GM19025 (cell line): Measurements from ENCODE around the gene ZDHHC8.

ENCODE experiments used
- ATAC-seq: cut with Tn5 transposase; IDR thresholded peaks from one replicate; pipeline ENCODE4 v1.9.1; 2021; ENCODE audit warnings: mild to moderate bottlenecking, low read depth, moderate library complexity; ENCODE audit not compliant: unreplicated experiment

The ZDHHC8 gene, protein sequence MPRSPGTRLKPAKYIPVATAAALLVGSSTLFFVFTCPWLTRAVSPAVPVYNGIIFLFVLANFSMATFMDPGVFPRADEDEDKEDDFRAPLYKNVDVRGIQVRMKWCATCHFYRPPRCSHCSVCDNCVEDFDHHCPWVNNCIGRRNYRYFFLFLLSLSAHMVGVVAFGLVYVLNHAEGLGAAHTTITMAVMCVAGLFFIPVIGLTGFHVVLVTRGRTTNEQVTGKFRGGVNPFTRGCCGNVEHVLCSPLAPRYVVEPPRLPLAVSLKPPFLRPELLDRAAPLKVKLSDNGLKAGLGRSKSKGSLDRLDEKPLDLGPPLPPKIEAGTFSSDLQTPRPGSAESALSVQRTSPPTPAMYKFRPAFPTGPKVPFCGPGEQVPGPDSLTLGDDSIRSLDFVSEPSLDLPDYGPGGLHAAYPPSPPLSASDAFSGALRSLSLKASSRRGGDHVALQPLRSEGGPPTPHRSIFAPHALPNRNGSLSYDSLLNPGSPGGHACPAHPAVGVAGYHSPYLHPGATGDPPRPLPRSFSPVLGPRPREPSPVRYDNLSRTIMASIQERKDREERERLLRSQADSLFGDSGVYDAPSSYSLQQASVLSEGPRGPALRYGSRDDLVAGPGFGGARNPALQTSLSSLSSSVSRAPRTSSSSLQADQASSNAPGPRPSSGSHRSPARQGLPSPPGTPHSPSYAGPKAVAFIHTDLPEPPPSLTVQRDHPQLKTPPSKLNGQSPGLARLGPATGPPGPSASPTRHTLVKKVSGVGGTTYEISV

DNA sequence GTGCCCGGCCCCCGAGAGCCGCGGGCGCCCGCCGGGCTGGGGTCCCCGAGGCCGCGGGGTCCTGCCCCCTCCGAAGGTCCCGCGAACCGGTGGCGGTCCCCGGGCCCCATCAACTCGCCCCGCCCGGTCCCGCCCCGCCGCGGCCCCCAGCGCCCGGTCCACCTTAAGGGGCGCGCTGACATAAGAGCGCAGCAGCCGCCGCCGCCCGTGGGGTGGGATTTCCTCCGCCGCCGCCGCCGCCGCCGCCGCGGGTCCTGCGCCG lies at the start of gene ZDHHC8:
Gene ZDHHC8 (plus strand): TSS at position 208 of the 262 bp plus-strand sequence. CDS start 144 bp downstream, outside the sequence.
- ATAC-seq, result peak; percentile 57

GRCh38 chr22:20083157-20083890 lies 48.3 kb upstream of the ZDHHC8 start:
- ATAC-seq, result no peak

DNA sequence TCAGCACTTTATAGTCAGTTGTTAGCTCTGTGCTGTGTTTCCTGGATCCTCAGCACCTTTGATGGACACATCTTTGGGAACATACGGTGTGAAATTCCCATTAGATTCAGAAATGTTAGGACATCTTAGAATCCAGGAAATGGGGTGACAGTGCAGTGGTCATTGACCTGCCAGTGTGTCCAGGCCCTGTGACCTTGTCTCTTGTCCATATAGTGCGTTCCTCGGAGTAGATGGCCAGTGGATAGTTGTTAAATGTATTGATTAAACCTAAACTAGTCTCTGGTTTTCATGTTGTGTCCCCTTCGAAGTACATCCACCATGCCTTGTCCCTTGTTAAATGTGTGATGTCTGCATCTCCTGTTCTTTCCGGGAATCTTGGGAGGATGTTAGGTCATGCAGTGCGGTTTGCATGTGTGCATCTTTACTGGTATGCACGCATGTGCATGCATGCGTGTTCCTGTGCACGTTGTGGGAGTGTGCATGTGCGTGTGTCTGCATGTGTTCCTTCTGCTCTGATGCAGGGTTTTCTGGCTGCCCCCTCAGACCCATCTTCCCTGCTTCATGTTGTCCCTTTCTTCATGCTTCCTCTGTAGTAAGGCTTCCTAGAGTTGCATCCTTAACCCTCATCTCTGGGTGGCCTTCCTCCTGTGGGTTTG lies 47.6 kb upstream of the ZDHHC8 start:
- no peak for ATAC-seq

- no peak for ATAC-seq
Observed at GRCh38 chr22:20084547-20085413, 46.8 kb upstream of the ZDHHC8 start.

GRCh38 chr22:20085651-20086050 lies 46.0 kb upstream of the ZDHHC8 start:
- ATAC-seq, result no peak

- no peak for ATAC-seq
Observed at GRCh38 chr22:20086101-20086599, 45.5 kb upstream of the ZDHHC8 start.

DNA sequence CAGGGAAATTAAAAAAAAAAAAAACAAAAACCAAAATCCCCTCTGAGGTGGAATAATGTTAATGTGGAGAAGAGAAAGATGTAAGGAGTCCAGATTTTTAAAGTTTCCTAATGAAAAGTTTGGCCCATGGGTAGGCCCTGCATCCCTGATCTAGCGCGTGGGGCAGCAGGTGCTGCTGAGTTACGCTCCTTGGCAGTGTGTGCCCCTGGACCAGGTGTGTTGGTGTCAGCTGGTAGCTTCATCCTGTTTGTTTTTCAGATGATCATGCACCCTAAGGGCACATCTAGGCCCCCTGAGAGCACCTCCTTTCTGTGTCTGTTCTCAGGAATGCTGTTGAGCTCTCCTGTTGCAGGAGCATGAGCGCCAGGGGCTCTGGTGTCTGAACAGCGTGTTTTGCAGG lies 44.8 kb upstream of the ZDHHC8 start:
- no peak for ATAC-seq

DNA sequence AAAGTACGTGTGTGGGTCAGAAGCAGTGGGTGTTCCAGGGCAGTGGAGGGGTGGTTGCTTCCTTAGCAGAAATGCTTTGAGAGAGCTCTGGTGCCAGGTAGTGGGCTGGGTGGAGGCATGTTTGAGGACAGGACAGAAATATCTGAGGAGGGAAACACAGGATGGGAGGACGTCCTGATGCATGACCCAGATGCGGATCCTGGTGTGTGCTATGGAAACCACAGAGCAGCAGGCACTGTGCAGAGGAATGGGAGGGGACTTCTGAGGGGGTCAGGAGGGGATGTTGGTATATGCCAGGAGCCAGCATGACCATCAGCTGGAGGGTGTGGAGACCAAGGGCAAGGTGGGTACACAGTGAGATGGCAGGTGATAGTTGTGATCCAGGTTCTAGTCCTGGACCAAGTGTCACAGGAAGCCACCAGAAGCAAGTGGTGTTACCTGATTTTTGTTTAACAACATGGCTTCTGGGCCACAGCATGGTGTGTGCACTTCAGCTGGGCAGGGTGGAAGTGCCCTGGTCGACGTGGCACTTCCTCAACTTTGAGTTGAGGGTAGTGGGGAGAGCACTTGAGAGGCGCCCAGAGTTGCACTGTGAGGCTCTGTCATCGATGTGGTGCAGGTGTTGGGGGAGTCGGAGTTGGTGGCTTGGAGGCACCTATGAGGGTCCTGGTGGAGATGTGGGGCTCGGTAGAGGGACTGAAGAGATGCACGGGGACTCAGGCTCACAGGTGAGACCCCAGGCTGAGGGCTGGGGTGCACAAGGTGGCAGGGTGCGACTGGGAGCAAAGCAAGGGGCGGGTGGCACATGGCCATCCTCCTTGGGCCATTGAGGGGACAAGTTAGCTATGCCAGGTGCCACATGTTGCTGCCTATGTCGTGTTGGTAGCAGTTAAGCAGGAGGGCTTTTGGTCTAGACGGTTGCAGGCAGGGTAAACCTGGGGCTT lies 44.0 kb upstream of the ZDHHC8 start:
- no peak for ATAC-seq

DNA sequence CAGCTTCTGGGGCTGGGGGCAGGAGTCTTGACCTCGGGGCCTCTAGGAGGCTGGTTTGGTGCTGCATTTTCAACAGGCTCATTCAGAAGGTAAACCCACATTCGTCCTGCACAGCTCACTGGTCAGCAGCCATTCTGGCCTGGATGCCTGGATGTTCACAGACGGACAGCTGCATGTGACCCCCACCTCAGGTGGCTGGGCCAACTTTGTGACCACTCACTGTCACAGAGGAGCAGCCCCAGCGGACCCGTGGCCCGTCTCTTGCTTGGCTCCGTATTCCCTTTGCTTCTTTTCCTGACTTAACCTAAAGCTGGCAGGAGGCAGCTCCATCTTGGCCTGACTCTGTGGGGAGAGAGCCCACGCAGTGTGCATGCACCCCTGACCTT lies 43.3 kb upstream of the ZDHHC8 start:
- no peak for ATAC-seq

DNA sequence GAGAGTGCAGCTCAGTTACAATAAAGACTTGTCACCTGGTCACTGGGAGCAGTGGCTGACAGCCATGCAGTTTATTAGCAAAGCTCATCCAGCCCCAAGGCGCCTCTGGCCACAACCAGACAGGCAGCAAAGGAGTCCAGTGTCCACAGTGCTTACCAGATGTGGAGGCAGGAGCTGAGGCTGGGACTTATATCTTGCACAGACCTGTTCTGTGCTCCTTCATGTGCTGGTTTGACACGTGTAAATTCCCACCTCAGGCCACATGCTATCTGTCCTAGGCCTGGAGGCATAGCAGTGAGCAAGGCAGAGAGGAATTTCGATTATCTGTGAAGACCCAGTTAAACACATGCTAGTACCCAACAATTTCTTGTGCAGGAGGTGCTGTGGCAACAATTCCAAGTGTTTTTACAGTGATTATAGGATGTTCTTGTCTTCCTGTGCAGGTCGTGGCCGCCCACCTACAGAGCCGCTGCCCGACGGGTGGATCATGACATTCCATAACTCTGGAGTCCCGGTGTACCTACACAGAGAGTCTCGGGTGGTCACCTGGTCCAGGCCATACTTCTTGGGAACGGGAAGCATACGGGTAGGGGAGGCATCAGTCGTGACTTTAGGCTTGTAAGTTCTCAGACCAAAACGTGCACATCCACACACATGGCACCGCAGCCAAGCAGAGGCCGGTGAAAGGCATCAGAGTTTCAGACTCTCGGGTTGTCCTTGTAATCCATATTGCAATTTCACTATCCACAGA lies 42.2 kb upstream of the ZDHHC8 start:
- no peak for ATAC-seq

GRCh38 chr22:20089977-20090729 lies 41.5 kb upstream of the ZDHHC8 start:
- ATAC-seq, result no peak

DNA sequence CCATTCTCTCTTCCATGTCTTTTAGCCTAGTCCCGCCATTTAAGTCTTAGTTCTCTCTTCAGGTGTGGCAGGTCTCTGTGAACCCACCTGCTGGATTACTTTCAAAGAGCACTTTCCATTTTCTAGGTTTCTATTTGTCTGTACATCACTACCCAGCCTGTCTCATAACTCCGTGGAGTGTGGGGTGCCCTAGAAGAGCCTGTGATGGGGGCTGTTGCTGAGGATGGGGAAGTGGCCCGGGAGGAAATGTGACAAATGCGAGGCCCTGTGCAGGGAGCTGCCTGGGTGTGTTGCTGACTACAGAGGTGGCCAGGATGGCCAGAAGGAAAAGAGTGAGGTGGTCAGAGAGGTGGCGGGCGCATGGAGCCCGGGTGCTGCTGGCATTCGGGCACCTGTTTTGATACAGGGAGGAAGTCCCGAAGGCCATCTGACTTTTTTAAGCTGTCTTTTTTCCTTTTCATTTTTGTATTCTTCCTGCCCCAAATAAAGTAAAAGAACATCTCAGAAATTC lies 40.8 kb upstream of the ZDHHC8 start:
- no peak for ATAC-seq

DNA sequence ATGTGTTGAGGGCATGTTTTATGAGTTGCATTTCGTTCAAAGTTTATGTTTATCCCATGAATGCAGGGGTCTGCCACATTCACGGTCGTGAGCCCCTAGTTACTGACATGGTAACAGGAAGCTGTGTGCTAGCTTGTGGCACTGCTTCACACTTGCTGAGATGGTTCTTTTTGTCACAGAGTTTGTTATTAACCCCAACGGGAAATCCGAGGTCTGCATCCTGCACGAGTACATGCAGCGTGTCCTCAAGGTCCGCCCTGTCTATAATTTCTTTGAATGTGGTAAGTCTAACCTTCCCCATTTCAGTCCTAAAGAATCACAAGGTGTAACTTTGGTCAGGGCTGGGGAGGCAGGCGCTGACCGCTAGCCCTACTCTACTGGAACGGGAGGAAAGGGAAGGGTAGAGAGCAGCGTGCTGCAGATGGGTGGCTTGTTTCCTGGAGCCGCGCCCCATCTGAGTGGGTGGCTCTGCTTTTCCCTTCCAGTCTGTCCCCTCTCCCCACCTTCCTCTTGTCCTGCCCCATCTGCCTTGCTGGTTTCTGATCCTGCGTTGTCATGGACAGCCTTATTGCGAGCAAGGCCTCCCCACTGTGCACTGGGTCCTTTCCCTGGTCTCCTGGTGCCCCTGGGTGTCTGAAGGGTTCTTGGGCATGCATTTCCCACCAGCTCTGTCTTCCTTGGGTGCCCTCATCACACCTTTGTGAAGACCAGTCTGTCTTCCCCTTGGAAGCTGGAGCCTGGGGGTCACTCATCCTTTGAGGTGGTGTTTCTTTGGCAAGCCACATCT lies 39.7 kb upstream of the ZDHHC8 start:
- ATAC-seq, result no peak

GRCh38 chr22:20092477-20092854 lies 39.1 kb upstream of the ZDHHC8 start:
- no peak for ATAC-seq

- ATAC-seq, result no peak
Observed at GRCh38 chr22:20093418-20094196, 38.0 kb upstream of the ZDHHC8 start.
